Stimulated activated CD4-positive, alpha-beta T cell treated with anti-CD3 and anti-CD28 coated beads, Interleukin-4, amount 100 ng/mL, for 24 hours (primary cell): Measurements from ENCODE around the gene TANGO6.
A peak's percentile ranks its signal among the peaks of the same experiment; 100 is the strongest.

Source experiments
- DNase-seq: peaks from one replicate; pipeline ENCODE4 v3.0.0-alpha.2; 2020

Gene TANGO6

GRCh38 chr16:69064124-69064763 is 220.9 kb downstream of the TANGO6 start:
- DNase-seq: no peak

- DNase-seq: no peak
Observed at GRCh38 chr16:69064764-69065313, 221.5 kb downstream of the TANGO6 start.

GRCh38 chr16:69069504-69069903 is 226.2 kb downstream of the TANGO6 start:
- no peak for DNase-seq

- DNase-seq: no peak
Observed at GRCh38 chr16:69071036-69071435, 227.7 kb downstream of the TANGO6 start.

GRCh38 chr16:69072640-69072974 is 229.3 kb downstream of the TANGO6 start:
- DNase-seq: no peak

- DNase-seq: no peak
Observed at GRCh38 chr16:69073181-69073702, 229.9 kb downstream of the TANGO6 start.

GRCh38 chr16:69077251-69077650 is 233.9 kb downstream of the TANGO6 start:
- no peak for DNase-seq

GRCh38 chr16:69078073-69078472 is 234.7 kb downstream of the TANGO6 start:
- DNase-seq: no peak

- no peak for DNase-seq
Observed at GRCh38 chr16:69079697-69080096, 236.4 kb downstream of the TANGO6 start.

GRCh38 chr16:69083306-69083941 is 240.1 kb downstream of the TANGO6 start:
- no peak for DNase-seq

- no peak for DNase-seq
Observed at GRCh38 chr16:69084289-69084688, 241.0 kb downstream of the TANGO6 start.

GRCh38 chr16:69085032-69085695 is 241.8 kb downstream of the TANGO6 start:
- DNase-seq: no peak

GRCh38 chr16:69087161-69087581 is 243.8 kb downstream of the TANGO6 start:
- no peak for DNase-seq

- no peak for DNase-seq
Observed at GRCh38 chr16:69088684-69089083, 245.4 kb downstream of the TANGO6 start.

GRCh38 chr16:69089091-69089910 is 246.0 kb downstream of the TANGO6 start:
- DNase-seq: peak; percentile 25

GRCh38 chr16:69093974-69094373 is 250.6 kb downstream of the TANGO6 start:
- no peak for DNase-seq

- no peak for DNase-seq
Observed at GRCh38 chr16:69094501-69094900, 251.2 kb downstream of the TANGO6 start.

GRCh38 chr16:69095193-69095592 is 251.9 kb downstream of the TANGO6 start:
- DNase-seq: no peak

- no peak for DNase-seq
Observed at GRCh38 chr16:69100071-69100691, 256.9 kb downstream of the TANGO6 start.

- DNase-seq: peak; percentile 22
Observed at GRCh38 chr16:69105501-69106361, 262.4 kb downstream of the TANGO6 start, which contains the start of gene HAS3. HAS3 (plus strand) TSS chr16:69105653; CDS start chr16:69109396, 3,743 bp downstream.
